Measurements from ENCODE around the gene MRPS12. TPM values are rescaled to one million over a fixed set of nuclear protein-coding genes. Genes with fewer than 3 reads are reported as not detected.

Gene MRPS12
- total and polyA plus RNA-seq, 2 of the 13 experiments (the other 11 are each of a cell fraction or from before 2014, with no cell fraction given), result 27.5 to 54.8 TPM

DNA sequence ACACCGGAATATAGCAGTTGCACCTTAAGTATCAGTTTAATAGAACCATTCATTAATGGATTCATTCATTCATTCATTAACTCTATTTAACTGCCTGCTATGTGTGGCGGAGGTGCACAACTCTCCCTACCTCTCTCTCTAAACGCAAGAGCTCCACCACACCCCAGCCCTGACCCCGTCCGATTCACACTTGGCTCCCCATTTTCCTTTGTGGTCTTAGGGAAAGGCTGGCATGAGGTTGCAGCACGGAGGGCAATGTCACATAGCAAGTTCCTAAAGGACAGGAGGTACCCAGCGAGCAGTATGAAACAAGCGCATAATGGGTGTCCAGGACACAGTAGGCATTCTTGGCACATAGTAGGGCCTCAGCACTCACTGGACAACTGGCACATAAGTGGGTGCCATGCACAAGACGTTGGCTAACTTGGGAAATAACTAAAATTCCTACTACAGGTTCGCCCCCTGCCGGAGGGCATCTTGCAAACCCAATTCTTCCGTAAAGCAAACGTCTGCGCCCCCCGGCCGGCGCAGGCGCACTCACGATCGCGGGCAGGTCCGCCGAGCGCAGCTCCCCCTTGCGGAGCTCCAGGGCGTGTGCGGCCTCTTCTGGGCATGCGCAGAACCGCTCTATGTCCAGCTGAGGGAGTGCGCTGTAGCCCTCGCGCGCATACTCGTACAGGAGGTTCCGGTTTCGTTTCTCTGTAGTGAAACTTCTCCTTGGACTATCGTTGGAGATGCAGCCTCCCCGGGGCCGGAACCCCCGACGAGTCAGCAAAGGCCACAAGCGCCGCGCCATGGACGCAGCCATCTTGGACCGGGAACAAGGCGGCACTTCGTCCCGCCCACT is 592 bp upstream of the MRPS12 start, which contains the start of gene SARS2 (continued):
- TF ChIP-seq, protein P1, sequence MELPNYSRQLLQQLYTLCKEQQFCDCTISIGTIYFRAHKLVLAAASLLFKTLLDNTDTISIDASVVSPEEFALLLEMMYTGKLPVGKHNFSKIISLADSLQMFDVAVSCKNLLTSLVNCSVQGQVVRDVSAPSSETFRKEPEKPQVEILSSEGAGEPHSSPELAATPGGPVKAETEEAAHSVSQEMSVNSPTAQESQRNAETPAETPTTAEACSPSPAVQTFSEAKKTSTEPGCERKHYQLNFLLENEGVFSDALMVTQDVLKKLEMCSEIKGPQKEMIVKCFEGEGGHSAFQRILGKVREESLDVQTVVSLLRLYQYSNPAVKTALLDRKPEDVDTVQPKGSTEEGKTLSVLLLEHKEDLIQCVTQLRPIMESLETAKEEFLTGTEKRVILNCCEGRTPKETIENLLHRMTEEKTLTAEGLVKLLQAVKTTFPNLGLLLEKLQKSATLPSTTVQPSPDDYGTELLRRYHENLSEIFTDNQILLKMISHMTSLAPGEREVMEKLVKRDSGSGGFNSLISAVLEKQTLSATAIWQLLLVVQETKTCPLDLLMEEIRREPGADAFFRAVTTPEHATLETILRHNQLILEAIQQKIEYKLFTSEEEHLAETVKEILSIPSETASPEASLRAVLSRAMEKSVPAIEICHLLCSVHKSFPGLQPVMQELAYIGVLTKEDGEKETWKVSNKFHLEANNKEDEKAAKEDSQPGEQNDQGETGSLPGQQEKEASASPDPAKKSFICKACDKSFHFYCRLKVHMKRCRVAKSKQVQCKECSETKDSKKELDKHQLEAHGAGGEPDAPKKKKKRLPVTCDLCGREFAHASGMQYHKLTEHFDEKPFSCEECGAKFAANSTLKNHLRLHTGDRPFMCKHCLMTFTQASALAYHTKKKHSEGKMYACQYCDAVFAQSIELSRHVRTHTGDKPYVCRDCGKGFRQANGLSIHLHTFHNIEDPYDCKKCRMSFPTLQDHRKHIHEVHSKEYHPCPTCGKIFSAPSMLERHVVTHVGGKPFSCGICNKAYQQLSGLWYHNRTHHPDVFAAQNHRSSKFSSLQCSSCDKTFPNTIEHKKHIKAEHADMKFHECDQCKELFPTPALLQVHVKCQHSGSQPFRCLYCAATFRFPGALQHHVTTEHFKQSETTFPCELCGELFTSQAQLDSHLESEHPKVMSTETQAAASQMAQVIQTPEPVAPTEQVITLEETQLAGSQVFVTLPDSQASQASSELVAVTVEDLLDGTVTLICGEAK (IDR thresholded peaks at IDR 0.05), result no peak
- TF ChIP-seq, protein P1 (CRISPR knock-in tag; IDR thresholded peaks at IDR 0.05), result no peak
- no peak for TF ChIP-seq ZMYM3 (CRISPR knock-in tag; IDR thresholded peaks at IDR 0.05)
- TF ChIP-seq, protein P2, sequence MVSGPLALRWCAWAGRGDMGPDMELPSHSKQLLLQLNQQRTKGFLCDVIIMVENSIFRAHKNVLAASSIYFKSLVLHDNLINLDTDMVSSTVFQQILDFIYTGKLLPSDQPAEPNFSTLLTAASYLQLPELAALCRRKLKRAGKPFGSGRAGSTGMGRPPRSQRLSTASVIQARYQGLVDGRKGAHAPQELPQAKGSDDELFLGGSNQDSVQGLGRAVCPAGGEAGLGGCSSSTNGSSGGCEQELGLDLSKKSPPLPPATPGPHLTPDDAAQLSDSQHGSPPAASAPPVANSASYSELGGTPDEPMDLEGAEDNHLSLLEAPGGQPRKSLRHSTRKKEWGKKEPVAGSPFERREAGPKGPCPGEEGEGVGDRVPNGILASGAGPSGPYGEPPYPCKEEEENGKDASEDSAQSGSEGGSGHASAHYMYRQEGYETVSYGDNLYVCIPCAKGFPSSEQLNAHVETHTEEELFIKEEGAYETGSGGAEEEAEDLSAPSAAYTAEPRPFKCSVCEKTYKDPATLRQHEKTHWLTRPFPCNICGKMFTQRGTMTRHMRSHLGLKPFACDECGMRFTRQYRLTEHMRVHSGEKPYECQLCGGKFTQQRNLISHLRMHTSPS (CRISPR knock-in tag; IDR thresholded peaks at IDR 0.05; ENCODE audit: low read depth), result peak; percentile 94
- TF ChIP-seq CHD2 (IDR thresholded peaks at IDR 0.05; ENCODE audit: low read depth, low read length), result peak; percentile 39; the same call in 1 of the 2 replicates
- TF ChIP-seq, protein P3, sequence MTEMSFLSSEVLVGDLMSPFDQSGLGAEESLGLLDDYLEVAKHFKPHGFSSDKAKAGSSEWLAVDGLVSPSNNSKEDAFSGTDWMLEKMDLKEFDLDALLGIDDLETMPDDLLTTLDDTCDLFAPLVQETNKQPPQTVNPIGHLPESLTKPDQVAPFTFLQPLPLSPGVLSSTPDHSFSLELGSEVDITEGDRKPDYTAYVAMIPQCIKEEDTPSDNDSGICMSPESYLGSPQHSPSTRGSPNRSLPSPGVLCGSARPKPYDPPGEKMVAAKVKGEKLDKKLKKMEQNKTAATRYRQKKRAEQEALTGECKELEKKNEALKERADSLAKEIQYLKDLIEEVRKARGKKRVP (CRISPR knock-in tag; IDR thresholded peaks at IDR 0.05), result no peak; a peak in 1 of 4 replicates
- 0 out of 2 replicates have a peak, but pooled peaks have one; percentile 16 for TF ChIP-seq ZSCAN20 (CRISPR knock-in tag; IDR thresholded peaks at IDR 0.05; ENCODE audit: borderline replicate concordance)
- TF ChIP-seq TRIM24 (CRISPR knock-in tag; IDR thresholded peaks at IDR 0.05), result no peak
- TF ChIP-seq MTA1 (CRISPR knock-in tag; IDR thresholded peaks at IDR 0.05; ENCODE audit: borderline replicate concordance), result no peak
- TF ChIP-seq, protein P4, sequence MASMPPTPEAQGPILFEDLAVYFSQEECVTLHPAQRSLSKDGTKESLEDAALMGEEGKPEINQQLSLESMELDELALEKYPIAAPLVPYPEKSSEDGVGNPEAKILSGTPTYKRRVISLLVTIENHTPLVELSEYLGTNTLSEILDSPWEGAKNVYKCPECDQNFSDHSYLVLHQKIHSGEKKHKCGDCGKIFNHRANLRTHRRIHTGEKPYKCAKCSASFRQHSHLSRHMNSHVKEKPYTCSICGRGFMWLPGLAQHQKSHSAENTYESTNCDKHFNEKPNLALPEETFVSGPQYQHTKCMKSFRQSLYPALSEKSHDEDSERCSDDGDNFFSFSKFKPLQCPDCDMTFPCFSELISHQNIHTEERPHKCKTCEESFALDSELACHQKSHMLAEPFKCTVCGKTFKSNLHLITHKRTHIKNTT (CRISPR knock-in tag; IDR thresholded peaks at IDR 0.05), result no peak
- no peak for TF ChIP-seq ZNF10 (CRISPR knock-in tag; IDR thresholded peaks at IDR 0.05; ENCODE audit: borderline replicate concordance, low read depth)
- TF ChIP-seq NCOA5 (CRISPR knock-in tag; IDR thresholded peaks at IDR 0.05), result no peak
- TF ChIP-seq ZNF615 (CRISPR knock-in tag; IDR thresholded peaks at IDR 0.05; ENCODE audit: borderline replicate concordance), result no peak
- no peak; the same call in 1 of the 2 replicates for TF ChIP-seq ZNF839 (CRISPR knock-in tag; IDR thresholded peaks at IDR 0.05; ENCODE audit: borderline replicate concordance)
- no peak for TF ChIP-seq SMYD3 (CRISPR knock-in tag; IDR thresholded peaks at IDR 0.05)
- TF ChIP-seq SP140L (CRISPR knock-in tag; IDR thresholded peaks at IDR 0.05; ENCODE audit: borderline replicate concordance), result no peak
